ENCODE measurements around the gene CEP128. TPM values are rescaled to one million over a fixed set of nuclear protein-coding genes. Genes with fewer than 3 reads are reported as not detected.

The CEP128 gene
- total and polyA plus RNA-seq, 2 experiments from 2014 or later, result 7.3 to 14.3 TPM

GRCh38 chr14:80951491-80951890, 10.0 kb upstream of the CEP128 start:
- TF ChIP-seq CTCF (IDR thresholded peaks at IDR 0.05; ENCODE audit: low read depth, low read length), result no peak
- no peak for DNase-seq (ENCODE audit: low read depth in 1 of 2, low spot score in 1 of 2)
- H3K27me3 ChIP-seq, result peaks cover 15% of the 10 kb centered on the region
- H3K27ac ChIP-seq, result no peak overlapping the region
- H3K9me3 ChIP-seq (ENCODE audit: low read depth), result no peaks in the 10 kb centered on the region
- H3K4me1 ChIP-seq (ENCODE audit: low read depth), result no peaks in the 10 kb centered on the region
- H3K4me3 ChIP-seq, result no peak overlapping the region
- H3K36me3 ChIP-seq, result no peaks in the 10 kb centered on the region

DNA sequence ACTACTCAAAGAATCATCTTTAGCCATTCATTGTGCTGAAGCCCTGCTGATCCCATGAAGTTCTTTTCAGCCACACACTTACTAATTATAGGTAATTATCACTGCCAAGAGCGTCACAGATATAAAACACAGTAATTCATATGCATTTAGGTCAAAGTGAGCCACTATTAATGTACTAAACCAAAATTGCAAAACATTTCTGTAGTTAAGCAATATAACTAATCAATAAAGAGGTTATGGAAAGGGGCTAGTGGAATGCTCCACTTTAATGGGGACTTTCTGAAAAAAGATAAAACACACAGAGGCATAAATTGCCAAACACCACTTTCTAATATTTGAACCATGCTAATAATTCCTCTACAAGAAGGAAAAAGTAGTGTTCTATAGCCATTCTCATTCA, 6.8 kb upstream of the CEP128 start:
- no peak for TF ChIP-seq CTCF (IDR thresholded peaks at IDR 0.05; ENCODE audit: low read depth, low read length)
- Histone ChIP-seq H3K4me1 (ENCODE audit: low read depth) (no peaks in the 10 kb centered on the region), H3K9me3 (ENCODE audit: low read depth) (no peaks in the 10 kb centered on the region), H3K27ac (no peak overlapping the region), H3K36me3 (no peaks in the 10 kb centered on the region), H3K4me3 (no peak overlapping the region), H3K27me3 (no peaks in the 10 kb centered on the region)
- DNase-seq (ENCODE audit: low read depth in 1 of 2, low spot score in 1 of 2), result no peak

DNA sequence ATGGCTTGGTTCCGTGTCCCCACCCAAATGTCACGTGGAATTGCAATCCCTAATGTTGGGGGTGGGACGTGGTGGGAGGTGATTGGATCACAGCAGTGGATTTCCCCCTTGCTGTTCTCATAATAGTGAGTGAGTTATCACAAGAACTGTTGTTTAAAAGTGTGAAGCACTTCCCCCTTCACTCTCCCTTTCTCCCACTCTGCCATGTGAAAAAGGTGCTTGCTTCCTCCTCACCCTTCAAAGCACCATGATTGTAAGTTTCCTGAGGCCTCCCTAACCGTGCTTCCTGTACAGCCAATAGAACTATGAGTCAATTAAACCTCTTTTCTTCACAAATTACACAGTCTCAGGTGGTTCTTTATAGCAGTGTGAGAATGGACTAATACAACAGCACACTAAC, 5.3 kb upstream of the CEP128 start:
- TF ChIP-seq CTCF (IDR thresholded peaks at IDR 0.05; ENCODE audit: low read depth, low read length), result no peak

DNA sequence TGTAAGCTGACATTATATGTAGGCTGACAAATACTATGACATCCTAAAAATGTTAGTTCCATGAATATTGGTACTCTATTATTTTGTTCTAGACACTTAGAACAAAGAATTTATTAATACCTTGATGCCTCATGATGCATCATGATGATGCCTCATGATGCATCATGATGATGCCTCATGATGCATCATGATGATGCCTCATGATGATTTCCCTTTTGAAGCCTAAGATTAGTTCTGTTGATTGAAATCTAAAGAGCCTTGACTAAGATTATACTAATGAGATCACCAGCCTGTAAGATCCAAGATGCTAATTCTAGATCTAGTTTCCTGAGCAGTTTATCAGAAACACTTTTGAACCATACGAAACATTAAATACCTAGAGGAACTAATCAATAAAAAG, 4.6 kb upstream of the CEP128 start:
- H3K36me3 ChIP-seq, result no peaks in the 10 kb centered on the region
- DNase-seq (ENCODE audit: low read depth in 1 of 2, low spot score in 1 of 2), result no peak
- TF ChIP-seq CTCF (IDR thresholded peaks at IDR 0.05; ENCODE audit: low read depth, low read length), result no peak
- H3K4me3 ChIP-seq, result no peak overlapping the region
- no peaks in the 10 kb centered on the region for H3K9me3 ChIP-seq (ENCODE audit: low read depth)
- H3K4me1 ChIP-seq (ENCODE audit: low read depth), result no peaks in the 10 kb centered on the region
- no peaks in the 10 kb centered on the region for H3K27me3 ChIP-seq
- H3K27ac ChIP-seq, result no peak overlapping the region

More for the DNA sequence above, 5.3 kb upstream of the CEP128 start:
- H3K36me3 ChIP-seq, result no peaks in the 10 kb centered on the region
- H3K9me3 ChIP-seq (ENCODE audit: low read depth), result no peaks in the 10 kb centered on the region
- no peak overlapping the region for H3K4me3 ChIP-seq
- H3K27ac ChIP-seq, result no peak overlapping the region
- DNase-seq (ENCODE audit: low read depth in 1 of 2, low spot score in 1 of 2), result no peak
- no peaks in the 10 kb centered on the region for H3K4me1 ChIP-seq (ENCODE audit: low read depth)
- H3K27me3 ChIP-seq, result no peaks in the 10 kb centered on the region

- Histone ChIP-seq H3K27me3 (no peaks in the 10 kb centered on the region), H3K27ac (no peak overlapping the region), H3K9me3 (ENCODE audit: low read depth) (no peaks in the 10 kb centered on the region), H3K4me1 (ENCODE audit: low read depth) (no peaks in the 10 kb centered on the region), H3K36me3 (no peaks in the 10 kb centered on the region), H3K4me3 (no peak overlapping the region)
- DNase-seq (ENCODE audit: low read depth in 1 of 2, low spot score in 1 of 2), result no peak
- TF ChIP-seq CTCF (IDR thresholded peaks at IDR 0.05; ENCODE audit: low read depth, low read length), result no peak
Observed at GRCh38 chr14:80944861-80945617, 3.5 kb upstream of the CEP128 start.
